Forelimb muscle (tissue), 1 donor: ENCODE data around the gene C17orf50. TPM values are rescaled to one million over a fixed set of nuclear protein-coding genes. Genes with fewer than 3 reads are reported as not detected.

Experiments
- DNase-seq: peaks from one replicate; pipeline ENCODE4 v3.0.0-alpha.2; 2013; ENCODE audit warnings: low read depth
- polyA plus RNA-seq: library from polyadenylated mRNA; unstranded; fragments of 120-200 nt; gene quantifications from one replicate; pipeline ENCODE4 v1.2.1, GENCODE V29; 2013; ENCODE audit not compliant: insufficient read length

The C17orf50 gene
- polyA plus RNA-seq, 1 donor, result not detected

DNA sequence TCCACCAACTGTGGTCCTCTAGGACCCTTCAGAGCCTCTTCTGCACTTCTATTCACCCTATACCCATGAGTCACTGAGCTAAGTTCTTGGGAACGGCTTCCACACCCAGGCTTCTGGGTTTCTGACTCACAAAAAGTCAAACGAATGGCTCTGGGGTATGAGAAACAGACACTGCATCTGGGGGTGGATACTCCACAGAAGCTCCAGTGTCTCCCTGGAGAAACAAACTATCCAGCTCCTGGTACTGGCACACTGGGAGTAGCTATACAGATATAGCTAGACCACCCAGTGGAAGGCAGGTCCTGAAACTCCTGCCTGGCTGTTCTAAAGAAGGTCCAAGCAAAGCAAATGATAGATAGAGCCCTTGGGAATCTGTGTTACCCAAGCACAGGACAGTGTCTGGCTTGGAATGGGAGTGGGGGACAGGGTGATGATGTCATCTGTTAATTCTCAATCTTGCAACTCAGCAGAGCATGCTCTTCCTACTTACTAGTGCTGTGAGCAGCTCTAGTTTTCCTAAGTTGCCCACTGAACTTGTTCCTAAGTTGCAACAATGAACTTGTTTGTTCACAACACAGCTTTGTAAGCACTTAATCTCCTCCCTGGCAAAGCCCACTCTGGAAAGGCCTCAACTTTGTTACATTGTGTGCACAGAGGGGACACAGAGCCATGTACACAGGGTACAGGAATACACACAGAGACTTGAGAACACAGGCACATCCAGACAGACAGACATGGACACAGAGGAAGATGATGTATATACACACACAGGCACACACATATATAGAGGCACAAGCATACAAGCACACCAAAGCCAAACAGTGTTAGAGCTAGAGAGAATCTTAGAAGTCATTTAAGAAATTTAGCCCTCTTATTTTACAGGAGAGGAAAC lies 28.0 kb downstream of the C17orf50 start:
- DNase-seq, result no peak

DNA sequence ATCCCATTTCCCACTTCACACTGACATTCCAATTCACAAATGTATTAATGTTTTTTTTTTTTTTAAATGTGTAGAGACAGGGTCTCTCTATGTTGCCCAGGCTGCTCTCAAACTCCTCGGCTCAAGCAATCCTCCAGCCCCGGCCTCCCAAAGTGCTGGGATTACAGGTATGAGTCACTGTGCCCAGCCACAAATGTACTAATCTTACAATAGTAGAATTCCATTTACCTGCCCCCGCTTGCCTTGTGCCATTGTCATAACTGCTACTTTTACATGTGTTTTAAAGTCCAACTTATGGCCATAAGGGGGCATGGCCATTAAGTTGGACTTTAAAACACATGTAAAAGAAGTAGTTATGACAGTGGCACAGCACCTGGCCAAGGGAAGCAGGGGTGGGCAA lies 30.2 kb downstream of the C17orf50 start:
- no peak for DNase-seq

DNA sequence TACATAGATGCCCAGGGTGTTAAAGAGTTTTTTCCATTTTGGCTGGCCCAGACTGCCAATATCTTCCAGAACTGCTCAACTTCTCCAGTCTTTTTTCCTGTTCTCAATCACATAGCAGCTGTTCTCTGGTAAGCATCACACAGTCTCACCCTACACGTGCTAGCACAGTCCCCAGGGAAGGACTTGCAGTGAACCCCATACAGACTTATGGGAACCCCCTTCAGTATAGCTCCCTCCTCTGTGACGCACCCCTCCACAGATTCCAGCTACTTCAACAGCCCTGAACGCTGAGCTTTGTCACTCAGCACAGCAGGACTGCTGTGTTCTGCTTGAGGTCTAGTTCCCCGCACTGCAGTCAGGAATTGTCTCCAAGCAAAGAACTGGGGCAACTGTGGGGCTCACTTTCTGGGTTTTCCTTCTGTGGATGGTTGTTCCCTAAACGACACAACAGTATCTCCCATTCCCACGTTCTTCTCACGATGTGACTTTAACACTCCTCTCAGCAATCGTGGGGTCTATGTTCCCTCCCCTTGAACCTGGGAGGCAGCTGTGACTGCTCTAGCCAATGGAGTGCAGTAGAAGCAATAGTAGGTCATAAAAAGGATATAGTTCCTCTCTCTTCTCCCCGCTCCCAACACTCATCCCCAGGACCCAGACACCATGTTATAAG lies 31.1 kb downstream of the C17orf50 start:
- no peak for DNase-seq

DNA sequence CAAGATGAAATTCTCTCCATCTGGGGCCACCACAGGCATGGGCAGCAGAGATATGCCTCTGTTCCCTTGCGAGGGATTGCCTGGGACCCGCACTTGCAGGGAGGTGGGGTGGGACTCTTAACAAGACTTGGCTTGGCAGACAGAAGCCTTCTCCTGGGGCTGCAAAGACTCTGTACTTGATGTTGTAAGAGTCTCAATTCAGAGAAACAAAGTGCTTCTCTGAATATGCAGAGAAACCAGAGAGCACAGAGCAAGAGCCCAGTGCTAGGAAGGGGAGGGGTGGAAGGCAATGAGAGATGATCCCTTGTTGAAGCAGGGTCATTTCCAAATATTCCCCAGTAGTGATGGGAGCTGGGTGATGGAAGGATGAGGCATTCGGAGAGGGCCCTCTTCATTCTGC lies 32.6 kb downstream of the C17orf50 start:
- no peak for DNase-seq

DNA sequence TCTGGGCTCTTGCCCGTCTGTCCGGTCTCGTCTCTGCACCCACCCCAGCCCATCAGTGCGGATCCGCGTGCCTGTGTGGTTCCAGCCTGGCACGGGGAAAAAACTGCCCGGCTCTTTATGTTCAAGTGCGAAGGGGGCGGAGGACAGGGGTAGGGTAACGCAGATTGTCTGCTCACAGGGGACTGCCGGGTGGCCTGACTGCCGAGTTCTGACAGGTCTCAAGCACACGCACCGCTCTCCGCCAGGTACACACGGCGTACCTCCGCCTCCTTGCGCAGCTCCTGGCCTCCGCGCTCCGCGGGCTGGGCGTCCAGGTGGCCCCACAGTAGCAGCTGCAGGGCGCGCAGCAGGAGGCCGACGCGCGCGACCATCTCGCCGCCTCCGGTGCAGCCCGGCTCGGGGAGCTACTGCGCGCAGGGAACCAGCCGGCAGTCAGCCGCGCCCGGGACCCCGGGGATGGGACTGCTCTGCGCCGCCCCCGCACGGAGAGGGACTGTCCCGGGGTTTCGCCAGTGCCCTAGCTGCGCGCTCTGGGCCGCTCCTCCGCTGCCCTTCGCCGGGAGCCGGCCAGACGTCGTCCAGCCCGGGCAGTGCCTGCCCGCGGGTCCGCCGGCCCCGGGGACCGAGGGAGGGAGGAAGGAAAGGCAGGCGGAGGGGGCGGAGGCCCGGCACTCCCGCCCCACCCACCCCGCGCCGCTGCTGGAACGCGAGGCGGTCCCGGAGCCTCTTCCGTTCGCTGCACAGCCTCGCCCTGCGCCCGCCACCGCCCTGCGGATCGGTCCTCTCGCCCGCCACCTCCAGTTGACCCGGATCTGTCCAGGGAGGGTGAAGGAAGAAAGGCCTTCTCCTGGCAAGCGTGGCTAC lies 34.6 kb downstream of the C17orf50 start, which contains the start of gene MMP28:
Gene MMP28, minus strand, starts transcription at position 635 of the 864 bp plus-strand sequence. Its CDS starts 264 bp downstream, at position 371.
- DNase-seq, result no peak

DNA sequence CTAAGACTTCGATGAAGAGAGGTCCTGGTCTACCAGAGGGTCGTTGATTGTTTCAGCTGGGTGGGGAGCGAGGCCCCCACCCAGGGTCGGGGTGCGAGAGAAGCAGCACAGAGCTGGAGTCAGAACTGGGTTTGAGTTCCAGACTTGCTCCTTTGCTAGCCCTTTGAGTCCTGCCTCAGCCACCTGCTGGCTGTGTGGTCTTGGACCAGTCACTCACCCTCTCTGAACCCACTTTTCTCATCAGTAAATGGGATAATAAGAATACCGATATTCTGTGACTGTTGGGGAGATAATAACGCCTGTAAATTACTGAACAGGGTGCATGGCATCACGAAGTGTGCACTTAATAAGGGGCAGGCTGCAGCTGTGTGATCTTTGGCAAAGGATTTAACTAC lies 35.2 kb downstream of the C17orf50 start:
- DNase-seq, result no peak

DNA sequence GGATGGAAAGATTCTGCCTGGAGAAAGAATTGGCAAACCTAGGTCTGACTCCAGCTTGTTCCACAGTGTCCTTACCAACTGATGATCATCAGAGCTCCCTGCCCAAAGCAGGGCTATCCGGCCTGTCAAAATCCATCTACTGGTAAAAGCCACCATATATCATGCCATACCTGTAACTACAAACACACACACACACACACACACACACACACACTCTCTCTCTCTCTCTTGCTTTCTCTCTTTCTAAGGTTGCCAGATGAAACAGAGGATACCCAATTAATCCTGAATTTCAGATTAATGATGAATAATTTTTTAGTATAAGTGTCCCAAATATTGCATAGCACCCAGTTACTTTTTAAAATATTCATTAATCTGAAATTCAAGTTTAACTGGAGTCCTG lies 36.3 kb downstream of the C17orf50 start:
- DNase-seq, result no peak

DNA sequence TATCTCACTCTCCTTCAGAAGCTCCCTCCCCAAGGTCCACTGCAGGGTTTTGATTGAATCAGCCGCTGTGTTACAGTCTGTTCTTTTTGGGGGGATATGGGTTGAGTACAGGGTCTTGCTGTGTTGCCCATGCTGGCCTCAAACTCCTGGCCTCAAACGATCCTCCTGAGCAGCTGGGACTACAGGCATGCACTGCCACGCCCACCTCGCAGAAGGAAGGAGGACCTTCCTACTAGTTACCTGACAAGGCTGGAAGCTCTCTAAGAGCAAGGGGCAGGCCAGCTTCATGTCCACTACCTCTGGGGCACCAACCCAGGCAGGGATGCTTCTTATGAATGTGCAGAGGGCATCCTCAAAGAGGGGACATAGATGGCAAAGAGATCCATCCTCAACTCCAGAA lies 36.7 kb downstream of the C17orf50 start:
- no peak for DNase-seq

DNA sequence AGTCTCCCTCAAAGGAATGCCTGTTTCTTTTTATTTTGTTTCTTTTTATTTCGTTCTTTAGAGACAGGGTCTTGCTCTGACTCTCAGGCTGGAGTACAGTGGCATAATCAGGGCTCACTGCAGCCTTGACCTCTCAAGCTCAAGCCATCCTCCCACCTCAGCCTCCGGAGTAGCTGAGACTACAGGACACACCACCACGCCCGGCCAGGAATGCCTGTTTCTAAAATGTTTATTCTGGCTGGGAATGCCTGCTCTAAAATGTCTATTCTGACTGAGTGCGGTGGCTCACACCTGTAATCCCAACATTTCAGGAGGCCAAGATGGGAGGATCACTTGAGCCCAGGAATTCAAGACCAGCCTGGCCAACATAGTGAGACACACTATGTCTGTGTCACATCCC lies 37.2 kb downstream of the C17orf50 start:
- DNase-seq, result no peak

DNA sequence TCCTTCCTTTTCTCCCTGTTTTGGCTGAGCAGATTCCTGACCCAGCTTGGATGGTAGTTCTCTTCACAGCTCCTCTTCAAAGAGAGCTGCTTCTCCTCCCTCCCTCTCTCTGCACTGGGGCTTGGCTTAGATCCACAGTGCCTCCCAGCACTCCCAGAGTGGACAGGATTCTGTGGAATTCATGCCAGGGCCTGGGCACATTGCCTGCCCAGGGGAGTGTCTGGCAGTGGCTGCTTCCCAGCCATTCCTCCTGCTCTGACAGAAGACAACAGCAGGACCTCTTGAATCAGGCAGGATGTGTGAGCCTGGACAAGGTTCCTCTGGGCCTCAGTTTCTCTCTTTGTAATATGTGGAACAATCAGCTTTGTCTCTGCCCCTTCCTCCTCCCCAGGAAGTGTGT lies 39.3 kb downstream of the C17orf50 start:
- no peak for DNase-seq

DNA sequence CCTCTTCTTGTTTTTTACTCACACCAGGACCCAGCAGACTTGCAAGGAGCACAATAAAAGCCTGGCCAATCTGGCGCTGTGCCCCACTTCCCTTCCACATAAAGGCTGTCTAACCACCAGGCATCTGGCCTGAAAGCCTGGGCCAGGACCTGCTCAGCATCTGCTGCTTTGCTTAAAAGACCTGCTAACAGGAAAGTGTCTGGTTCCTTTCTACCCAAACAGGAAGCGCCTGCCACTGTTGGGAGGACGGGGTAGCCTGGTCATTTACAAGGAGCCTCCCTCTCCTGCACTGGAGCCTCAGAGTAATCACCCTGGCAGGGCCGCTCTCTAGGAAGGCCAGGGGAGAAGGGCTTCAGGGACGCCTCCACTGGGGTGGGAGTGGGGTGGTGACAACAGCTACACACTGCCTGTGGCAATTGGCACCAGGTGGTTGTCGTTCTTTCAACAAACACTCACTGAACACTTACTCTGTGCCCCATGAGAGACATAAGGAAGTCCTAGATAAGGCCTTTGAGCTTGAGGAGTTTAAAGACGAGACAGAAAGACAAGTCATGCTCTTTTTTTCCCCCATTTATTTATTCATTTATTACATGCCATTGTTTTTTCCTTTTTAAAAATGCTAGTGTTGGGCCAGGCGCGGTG lies 41.0 kb downstream of the C17orf50 start:
- DNase-seq, result no peak

DNA sequence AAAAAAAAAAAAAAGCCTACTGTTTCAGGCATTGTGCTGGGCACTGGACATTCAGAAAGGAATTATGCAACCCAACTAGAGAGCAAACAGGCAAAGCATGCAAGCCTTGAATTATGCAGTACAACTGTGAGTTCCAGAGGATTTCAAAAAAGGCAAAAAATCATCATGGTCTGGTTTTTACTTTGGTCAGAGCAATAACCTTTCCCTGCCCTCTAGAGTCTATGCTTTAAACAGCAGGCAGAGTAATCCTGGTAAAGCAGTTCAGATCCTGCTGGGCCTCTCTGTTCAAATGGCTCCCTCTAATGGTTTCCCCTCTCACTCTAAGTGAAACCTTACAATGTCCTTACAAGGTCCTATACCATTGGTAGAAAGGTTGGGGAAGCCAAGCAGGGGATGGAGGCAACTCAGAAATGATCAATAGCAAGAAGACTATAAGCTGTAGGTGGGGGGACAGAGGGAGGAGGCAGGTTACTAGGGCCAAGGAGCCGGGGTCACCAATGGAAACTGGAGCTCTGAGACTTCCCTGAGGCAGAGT lies 44.0 kb downstream of the C17orf50 start:
- DNase-seq, result peak; percentile 74

DNA sequence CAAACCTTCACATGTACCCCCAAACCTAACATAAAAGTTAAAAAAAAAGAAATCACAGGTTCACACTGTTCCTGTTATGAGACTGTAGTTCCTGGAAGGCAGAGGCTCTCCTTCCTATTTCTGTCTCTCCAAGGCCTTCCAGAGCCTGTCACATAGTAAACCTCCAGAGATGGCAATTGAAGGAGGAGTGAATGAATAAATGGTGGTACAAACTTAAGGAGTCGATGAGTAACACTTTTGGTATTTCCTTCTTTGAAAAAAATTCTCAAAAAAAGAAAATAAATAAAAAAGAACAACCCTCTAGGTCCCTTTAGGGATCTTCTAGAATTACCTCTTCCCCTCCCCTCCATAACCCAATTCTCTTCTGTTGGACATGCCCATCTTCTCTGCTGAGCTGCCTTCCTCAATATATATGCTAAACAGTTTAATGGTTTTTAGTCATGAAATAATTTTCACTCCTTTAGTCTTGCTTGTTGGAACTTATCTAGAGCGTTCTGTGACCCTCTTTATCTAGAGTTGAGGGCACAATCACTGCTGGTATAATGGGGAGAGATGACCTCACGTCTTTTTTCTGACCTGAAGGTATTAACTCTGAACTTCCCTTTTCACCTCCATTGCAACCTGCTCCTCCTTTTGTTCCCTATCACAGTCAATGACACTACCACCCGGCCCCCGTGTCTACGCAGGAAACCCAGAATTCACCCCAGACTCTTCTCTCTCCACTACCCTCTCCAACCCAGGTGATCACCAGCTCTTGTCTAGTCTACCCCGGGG lies 46.9 kb downstream of the C17orf50 start:
- no peak for DNase-seq

DNA sequence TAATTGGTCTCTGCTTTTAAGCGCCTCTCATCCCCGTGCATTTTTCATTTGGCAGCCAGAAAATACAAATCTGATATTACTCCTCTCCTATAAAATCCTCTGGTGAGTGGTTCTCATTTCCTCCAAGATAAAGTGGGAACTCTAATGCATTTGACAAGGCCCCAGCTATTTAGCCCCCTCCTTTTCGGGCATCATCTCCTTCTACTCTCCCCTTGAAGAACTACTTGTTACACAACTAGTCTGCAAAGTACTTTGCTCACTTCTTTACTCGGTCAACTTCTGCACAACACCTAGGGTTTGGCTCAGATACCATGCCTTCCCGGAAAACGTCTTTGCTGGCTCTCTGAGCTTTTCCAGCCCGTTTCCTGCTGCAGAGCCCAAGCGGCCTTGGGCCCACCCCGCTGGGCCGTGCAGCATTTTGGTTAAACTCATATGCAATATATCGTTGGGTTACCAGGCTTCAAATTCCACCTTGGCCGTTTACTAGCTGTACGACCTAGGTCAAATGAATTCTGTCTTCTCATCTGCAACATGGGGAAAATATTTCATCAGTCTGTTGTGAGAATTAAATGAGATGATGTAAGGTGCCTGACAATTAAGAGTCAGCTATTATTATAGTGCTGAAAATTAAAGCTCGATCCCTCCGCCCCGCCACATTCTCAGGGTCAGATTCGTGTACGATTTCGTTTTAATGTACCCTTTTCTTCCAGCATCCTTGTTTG lies 47.7 kb downstream of the C17orf50 start:
- DNase-seq, result no peak

DNA sequence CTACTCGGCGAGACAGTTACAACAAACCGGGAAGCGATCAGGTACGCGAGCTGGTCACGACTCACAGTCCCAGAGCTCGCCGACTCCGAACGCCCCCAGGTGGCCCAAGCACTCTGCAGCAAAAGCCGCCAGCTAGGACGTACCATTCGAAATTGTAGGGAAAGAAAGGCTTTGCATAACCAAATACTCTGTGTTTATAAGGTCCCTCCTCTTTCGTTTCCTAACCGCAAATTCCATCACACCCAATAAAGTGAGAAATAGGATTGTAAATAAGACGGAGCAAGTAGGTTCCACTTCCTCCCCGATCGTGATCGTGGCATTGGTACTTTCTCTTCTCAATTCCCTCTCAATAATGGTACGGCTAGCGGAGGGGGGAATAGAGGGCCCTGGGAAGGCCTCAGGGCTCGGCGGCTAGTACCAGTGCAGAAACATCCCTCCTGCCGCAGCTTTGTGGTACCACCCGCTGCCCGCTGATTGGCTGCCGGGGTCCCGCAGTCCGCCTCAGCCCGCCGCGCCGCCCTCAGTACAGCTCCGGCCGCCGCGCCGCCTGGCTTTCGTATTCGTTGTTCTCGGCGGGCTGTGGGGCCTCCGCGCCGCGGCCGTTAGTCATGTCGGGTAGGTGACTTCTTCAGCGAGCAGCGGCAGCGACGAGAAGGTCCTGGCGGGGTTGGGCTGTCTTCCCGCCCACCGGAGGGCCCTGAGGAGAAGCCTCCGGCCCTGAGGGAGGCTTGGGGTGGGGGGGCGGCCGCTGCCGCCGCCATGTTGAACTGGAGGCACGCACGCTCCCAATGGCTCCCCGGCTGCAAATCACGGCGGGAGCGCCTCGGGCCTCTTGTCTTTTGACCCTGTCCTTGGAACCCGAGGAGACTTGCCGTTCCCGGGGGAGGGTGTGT lies 48.5 kb downstream of the C17orf50 start, which contains the start of gene TAF15:
Gene TAF15, plus strand, starts transcription at position 523 of the 893 bp plus-strand sequence. Its CDS starts 86 bp downstream, at position 609.
- DNase-seq, result peak; percentile 95

DNA sequence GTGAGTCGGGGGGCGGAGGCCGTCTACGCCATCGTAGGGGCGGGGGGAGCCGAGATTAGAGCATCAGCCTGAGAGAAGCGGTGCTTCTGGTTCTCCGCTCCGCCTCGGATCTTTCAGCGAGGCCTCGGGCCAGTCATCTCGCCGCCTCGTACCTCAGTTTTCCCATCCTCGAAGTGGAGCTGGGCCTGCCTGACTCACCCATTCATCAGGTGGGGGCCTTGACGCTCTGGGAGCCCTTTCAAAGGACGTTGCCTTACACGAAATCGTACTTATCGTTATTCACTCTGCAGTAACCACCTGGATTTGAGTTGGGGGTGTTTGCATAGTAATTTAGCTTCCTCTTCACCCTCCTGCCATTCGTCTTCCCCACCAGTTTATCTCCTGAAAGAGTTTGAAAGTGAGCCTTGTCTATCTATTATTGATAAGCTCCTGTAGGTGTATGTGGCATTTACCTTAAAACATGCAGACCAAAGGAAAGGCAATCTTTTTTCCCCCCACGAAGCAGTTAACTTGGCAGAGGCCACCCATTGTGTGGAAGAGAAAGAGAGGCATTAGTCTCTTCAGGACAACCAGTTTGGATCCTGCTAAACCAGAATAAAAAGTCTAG lies 49.3 kb downstream of the C17orf50 start:
- no peak for DNase-seq

DNA sequence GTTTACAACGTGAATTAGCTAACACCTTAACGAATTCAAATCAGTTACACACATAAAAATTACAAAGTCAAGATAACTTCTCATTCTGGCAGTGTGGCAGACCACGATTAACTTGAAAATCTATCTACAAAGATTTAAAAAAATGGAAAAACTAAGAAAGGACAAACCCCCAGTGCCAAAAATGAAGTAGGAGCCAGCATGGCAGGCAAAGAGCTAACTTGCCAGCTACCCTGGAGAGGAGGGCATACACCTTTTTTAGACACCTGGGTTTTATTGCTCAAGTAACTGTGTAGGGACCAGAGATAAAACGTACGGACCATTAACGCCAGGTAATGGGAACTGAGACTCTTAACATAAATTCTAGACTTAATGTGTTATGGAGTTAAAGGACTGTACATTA lies 51.1 kb downstream of the C17orf50 start:
- no peak for DNase-seq

DNA sequence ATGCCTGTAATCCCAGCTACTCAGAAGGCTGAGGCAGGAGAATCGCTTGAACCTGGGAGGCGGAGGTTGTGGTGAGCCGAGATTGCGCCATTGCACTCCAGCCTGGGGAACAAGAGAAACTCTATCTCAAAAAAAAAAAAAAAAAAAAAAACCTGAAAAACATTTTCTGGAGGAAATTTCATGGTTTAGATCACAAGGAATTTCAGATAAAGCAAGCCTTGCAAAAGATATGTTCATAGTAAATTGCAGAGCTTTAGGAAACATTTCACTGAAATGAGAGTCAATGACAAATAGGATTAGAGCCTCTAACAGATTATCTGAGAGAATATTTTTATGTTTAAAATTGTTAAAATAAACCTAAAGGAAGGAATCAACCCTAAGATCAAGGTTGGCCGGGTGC lies 51.8 kb downstream of the C17orf50 start:
- no peak for DNase-seq
